SKM-1 treated with dmso at 0.1 percent for 144 hours (cell line): ENCODE results near the gene TRIP4.
A peak's percentile ranks its signal among the peaks of the same experiment; 100 is the strongest.
"Not testable (repeated sequence)": the region's sequence is repeated elsewhere in the genome, so short reads cannot be mapped to it uniquely, and the experiment has no call there.

ENCODE experiments used
- DNase-seq: peaks from one replicate; lab custom pipeline; 2025; ENCODE audit not compliant: unreplicated experiment; lab: John Stamatoyannopoulos, UW

TRIP4 gene

DNA sequence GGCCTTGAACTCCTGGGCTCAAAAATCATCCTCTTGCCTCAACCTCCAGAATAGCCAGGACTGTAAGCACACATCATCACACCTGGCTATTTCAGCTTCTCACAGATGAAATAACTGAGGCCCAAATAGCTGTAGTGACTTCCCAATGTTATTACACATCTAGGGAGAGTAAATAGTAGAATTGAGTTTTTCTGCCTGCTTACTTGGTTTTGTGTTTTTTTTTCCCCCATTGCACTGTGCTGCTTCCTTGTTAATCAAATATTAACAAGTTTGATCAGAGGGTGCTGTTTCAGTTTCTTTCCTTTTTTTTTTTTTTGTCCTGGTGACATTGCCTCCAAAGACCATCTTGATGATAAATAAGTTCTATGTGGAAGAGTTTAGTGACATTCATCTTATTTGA is 96.1 kb downstream of the TRIP4 start:
- DNase-seq = no peak

DNA sequence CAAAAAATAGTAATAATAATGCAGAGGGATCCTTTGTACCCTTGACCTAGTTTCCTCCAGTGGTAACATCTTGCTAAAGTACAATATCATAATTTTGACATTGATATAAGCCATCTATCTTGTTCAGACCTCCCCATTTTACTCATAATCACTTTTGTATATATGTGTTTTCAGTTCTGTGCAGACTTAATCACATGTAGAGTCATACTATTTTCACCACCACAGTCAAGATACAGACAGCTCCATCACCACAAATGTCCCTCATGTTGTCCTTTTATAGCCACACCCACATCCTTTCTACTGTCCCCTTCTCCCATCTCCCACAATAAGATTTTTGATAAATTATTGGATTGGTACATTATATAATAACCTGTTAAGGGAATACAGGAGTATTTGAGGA is 98.2 kb downstream of the TRIP4 start:
- DNase-seq = no peak

DNA sequence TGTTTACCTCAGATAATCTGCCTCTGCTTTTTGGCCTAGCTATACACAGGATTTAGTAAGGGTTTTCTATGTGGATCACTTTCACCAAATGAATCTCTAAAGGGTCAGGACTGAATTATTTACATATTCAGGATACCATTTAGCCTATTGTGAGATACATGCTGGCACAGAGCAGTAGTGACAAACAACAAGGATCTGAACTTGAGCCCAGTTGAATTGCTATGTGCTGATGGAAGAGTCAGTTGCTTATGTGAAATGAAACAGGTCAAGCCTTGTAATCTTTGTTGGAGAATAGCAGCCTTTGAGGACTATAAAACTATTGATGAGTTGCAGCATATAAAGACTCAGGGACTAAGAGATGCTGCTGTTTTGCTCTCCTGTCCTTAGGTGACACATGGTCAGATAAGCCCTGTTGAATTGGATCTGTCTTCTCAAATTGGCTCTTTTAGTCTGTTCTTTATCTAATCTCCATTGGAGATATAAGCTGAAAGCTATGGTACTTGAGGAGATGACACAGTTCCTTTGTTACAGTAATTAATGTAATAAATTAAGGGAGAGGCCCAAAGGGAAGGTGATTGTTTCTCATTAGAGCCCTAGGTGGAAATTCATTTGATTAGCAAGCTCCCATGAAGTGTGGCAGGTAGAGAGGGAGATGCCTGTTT is 103.1 kb downstream of the TRIP4 start:
- DNase-seq = no peak

DNA sequence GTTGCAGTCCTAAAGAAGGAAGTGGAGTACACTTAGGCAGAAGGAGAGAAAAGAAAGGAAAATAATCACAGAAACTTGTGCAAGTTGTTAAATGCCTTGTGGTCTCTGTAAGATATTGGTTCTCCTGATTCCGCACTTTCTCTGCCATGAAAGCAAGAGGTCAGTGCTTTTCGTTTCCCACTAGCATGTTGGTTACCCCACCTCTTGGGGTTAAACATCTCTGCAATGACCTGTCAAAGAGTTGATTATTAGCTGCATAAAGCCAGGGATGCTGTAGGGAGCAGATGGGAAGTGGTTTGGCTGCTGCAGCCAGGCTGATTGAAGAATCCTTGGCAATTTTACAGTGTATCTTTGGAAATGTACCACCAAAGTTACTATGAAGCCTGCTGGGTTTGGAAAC is 106.0 kb downstream of the TRIP4 start:
- no peak for DNase-seq

DNA sequence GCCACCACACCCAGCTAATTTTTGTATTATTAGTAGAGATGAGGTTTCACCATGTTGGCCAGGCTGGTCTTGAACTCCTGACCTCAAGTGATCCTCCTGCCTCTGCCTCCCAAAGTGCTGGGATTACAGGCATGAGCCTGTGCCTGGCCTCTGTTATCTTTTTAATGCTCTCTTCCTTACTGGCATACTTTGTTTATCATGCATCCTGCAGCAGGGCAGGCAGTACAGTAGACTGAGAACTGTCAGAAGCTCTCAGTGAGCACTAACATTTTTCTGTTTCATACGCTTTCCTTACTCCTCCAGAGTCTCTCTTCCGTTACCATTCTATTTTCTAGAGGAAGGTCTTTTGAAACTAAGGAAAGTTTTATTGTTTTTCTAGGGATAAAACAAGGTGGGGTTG is 108.3 kb downstream of the TRIP4 start:
- DNase-seq = not testable (repeated sequence)

DNA sequence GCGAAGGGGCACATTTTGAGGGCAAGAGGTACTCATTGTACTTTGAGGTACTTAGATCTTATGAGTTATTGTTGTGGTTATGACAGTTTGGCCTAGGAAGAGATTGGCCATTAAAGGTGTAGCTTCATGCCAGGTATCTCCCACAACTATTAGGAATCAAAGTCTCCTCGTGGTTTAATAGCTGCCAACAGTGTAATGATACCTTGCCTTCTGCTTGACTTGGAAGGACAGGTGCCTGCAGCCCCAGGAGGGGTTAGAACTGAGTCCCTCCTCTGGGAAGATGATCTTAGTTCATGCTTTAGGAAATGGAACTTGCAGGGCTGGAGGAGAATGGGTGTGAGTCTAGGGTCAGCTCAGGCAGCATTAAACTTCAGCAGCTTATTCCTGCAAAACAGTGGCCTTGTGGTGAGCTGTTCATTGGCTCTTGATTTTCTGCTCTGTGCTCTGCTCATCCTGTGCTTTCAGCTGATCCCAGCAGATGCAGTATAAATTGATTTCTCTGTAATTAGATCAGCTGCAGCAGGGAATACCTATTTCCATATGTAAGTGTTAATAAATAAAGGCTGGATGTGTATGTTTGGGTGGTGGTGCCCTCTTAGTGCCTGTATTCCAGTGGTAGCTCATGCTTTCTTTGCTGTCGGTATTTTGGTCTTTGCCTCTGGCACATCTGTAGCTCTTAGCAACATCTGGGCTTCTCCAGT is 113.2 kb downstream of the TRIP4 start:
- no peak for DNase-seq

DNA sequence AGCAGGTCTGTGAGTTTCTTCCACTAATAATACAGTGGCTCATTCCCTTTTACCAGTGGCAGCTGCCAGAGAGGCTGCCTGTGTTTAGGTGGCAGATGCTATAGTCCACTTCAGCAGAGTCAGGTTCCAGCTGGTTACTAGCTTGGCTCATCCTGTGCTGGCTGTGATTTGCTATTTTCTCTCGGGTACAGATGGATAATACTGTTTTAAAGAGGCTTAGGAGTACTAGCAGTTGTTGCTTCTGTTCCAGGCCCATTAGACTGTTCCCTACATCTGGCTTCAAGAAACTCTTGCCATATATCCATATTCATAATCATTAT is 113.7 kb downstream of the TRIP4 start:
- DNase-seq = no peak

DNA sequence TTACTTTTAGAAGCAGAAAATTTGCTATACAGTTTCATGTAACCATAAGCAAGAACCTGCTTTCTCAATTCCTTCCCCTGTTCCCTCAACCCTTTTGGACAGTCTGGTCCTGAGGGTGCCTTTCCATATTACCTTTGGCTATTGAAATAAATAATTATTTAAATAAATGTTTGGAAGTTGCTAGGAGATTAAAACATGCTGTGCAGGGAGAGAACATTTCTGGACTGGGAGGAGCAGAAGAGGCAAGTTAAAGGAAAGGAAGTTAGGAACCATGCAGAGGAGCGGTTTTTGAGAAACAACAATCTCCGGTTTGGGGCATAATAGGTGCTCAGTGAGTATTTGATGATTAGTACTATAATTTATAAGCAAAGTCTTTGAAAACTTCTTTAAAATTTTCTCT is 114.5 kb downstream of the TRIP4 start:
- no peak for DNase-seq

DNA sequence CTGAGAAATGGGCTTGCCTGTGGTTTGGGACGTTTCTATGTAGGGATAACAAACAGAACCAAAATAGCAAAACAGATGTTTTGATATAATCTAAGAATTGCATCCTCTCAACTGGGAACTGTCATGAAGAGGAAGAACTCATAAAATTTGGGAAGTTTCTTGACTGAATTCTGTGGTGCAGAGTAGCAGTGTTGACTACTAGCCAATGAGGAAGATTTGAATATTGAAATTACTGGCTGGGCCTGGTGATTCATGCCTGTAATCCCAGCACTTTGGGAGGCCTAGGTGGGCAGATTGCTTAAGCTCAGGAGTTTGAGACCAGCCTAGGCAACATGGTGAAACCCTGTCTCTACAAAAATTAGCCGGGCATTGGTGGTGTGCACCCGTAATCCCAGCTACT is 114.9 kb downstream of the TRIP4 start:
- DNase-seq = no peak

DNA sequence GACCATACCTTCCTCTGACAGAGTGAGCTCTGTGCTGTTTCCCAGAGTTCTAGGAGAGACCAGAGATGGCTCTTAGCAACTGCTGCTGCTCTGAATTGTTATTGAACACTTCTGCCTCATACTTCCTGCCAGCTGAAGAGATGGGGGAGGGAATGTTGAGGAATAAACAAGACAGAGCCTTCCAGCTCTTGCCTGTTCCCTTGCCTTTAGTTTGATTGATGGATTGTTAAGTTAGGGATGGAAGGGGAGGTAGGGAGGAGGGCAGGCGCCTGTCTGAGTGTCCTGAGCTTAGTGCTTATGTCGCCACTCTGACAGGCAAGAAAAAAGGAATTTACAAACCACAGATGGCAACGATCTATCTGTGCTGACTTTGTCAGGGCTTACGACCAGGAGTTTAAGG is 115.6 kb downstream of the TRIP4 start:
- DNase-seq = peak; percentile 23

DNA sequence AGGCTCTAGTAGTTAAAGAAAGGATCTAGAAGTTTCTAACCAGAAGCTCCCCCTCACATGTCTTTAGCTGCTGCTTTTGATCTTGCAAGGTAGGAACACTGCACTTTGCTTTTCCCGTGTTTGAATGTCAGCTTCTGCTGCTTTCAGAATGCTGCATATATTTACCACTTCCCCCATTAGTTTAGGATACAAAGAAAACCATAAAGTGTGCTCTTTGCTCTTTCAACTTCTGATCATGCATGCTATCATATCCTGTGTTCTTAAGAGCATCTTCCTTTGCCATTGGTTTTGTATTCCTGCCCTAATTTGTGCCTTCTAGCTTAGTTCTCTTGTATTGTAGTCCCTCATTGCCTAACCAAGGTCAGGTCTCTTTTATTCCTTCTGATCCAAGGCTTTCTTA is 116.0 kb downstream of the TRIP4 start:
- DNase-seq = no peak
